NB4 (cell line): ENCODE results near the gene UBE2B.

Source experiments
- DNase-seq: peaks from one replicate; pipeline ENCODE4 v3.0.0; 2010; ENCODE audit warnings: low read depth
- H3K4me3 ChIP-seq: one replicate; pipeline ENCODE4 v1.5.1; 2011; ENCODE audit warnings: mild to moderate bottlenecking, low read depth, low read length, moderate library complexity
- CTCF ChIP-seq: IDR thresholded peaks from one replicate; pipeline ENCODE4 v1.5.1; 2012; ENCODE audit warnings: low read depth, low read length
- MAX ChIP-seq: IDR thresholded peaks from 2 replicates; pipeline ENCODE4 v1.6.1; 2011; ENCODE audit warnings: low read depth, low read length
- MYC ChIP-seq: IDR thresholded peaks from 2 replicates; pipeline ENCODE4 v1.6.1; 2011; ENCODE audit warnings: low read depth, low read length
- POLR2A ChIP-seq: IDR thresholded peaks from 2 replicates; pipeline ENCODE4 v1.6.1; 2011; ENCODE audit warnings: mild to moderate bottlenecking; ENCODE audit not compliant: insufficient read length; ENCODE audit errors: extremely low read depth

Gene UBE2B

GRCh38 chr5:134438721-134439123, 67.4 kb downstream of the UBE2B start:
- no peak overlapping the region for H3K4me3 ChIP-seq
- no peak for DNase-seq
- TF ChIP-seq MAX = no peak
- TF ChIP-seq POLR2A = no peak
- TF ChIP-seq MYC = no peak
- TF ChIP-seq CTCF = no peak

GRCh38 chr5:134439210-134439654, 67.9 kb downstream of the UBE2B start:
- TF ChIP-seq MAX = no peak
- TF ChIP-seq POLR2A = no peak
- no peak for TF ChIP-seq CTCF
- no peak for TF ChIP-seq MYC
- no peak for DNase-seq
- no peak overlapping the region for H3K4me3 ChIP-seq

GRCh38 chr5:134440201-134440755, 68.9 kb downstream of the UBE2B start:
- TF ChIP-seq MAX = no peak
- TF ChIP-seq MYC = no peak
- TF ChIP-seq POLR2A = no peak
- TF ChIP-seq CTCF = no peak
- DNase-seq = no peak
- H3K4me3 ChIP-seq = no peak overlapping the region
